ENCODE results near the gene URM1.

GRCh38 chr9:128343855-128344254 lies 27.3 kb upstream of the URM1 start:
- TF ChIP-seq POLR2A (IDR thresholded peaks at IDR 0.05), result no peak
- TF ChIP-seq, protein P1, sequence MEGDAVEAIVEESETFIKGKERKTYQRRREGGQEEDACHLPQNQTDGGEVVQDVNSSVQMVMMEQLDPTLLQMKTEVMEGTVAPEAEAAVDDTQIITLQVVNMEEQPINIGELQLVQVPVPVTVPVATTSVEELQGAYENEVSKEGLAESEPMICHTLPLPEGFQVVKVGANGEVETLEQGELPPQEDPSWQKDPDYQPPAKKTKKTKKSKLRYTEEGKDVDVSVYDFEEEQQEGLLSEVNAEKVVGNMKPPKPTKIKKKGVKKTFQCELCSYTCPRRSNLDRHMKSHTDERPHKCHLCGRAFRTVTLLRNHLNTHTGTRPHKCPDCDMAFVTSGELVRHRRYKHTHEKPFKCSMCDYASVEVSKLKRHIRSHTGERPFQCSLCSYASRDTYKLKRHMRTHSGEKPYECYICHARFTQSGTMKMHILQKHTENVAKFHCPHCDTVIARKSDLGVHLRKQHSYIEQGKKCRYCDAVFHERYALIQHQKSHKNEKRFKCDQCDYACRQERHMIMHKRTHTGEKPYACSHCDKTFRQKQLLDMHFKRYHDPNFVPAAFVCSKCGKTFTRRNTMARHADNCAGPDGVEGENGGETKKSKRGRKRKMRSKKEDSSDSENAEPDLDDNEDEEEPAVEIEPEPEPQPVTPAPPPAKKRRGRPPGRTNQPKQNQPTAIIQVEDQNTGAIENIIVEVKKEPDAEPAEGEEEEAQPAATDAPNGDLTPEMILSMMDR (IDR thresholded peaks at IDR 0.05), result no peak
